ENCODE data around the gene FGD1. TPM values are rescaled to one million over a fixed set of nuclear protein-coding genes. Genes with fewer than 3 reads are reported as not detected.

Gene FGD1
- total RNA-seq, 1 experiment from 2014 or later, result 31.5 TPM

DNA sequence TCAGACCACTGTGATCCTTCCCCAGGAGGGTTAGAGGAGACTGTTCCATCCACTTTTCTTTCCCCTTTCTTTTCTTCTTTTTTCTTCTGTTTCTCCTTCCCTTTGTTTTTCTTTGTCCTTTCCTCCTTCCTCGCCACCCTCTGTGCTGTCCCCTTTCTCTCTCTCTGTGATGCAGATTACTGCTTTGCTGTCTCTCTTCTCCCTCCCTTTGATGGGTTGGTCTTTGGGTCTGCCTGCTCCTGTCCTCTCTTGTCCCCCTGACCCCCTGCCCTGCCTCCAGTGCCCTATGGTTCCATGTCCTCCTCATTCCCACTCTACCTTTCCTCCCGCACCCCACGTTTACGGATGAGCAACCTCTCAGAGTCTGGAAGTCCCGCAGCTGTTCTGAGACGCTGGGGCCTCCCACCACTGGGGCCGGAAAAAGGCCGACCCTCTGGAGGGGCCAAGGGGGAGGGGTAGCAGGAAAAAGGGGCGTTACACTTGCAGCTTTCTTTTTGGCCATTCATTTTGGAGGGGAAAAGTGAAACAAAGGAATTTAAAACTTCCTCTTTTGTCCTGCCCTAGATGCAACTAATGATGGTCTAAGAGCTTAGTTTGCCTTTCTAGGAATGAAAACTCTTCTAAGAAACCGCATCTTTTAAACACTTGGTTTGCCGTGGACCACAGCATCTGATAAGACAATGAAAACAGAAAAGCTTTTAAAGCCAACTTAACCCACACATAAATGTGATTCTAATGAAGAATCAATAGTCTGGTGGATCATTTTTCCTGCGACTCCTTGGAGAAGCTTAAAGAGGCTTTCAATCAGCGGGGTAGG, 80.3 kb downstream of the FGD1 start:
- in situ Hi-C loops (cut with HindIII; ENCODE audit: low sequenced_read_pairs), result no loop called here
- DNase-seq (ENCODE audit: low spot score), result no peak

DNA sequence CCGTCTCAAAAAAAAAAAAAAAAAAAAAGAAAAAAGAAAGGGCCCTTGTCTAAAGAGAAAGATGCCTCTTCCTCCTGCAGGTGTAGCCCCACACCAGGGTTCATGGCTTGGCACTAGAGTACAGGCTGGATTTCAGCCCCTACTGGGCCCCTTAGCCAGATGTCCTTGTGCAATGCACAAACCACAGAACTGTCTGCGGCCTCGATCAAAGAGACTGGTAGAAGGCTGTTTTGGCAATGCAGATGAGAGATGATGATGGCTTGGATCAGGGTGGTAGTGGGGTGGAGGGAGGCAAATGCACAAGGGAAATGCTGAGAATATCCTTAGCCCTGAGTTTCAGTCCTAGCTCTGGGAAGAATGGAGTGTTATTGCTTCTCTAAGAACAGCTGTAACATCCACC, 82.3 kb downstream of the FGD1 start:
- no peak for DNase-seq (ENCODE audit: low spot score)
- in situ Hi-C loops (cut with HindIII; ENCODE audit: low sequenced_read_pairs), result no loop called here

DNA sequence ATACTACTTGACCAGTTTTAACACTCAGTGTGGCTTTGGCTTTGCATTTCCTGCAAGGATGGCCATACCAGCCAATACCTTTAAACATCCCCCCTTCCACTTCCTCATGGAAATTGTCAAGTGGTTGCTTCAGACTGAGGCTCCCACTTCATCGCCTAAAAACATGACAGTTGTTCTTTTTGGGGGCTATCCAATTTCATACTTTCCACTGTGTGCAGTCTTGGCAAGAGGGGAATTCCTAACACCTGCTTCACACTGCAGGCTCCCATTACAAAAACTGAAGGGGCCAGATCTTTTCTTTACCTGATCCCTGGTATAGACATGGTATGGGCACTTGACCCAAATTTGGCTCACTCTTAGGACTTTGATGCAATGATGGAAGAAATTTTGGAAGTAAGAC, 84.3 kb downstream of the FGD1 start:
- peak; percentile 23 for DNase-seq (ENCODE audit: low spot score)
- in situ Hi-C loops (cut with HindIII; ENCODE audit: low sequenced_read_pairs), result no loop called here

DNA sequence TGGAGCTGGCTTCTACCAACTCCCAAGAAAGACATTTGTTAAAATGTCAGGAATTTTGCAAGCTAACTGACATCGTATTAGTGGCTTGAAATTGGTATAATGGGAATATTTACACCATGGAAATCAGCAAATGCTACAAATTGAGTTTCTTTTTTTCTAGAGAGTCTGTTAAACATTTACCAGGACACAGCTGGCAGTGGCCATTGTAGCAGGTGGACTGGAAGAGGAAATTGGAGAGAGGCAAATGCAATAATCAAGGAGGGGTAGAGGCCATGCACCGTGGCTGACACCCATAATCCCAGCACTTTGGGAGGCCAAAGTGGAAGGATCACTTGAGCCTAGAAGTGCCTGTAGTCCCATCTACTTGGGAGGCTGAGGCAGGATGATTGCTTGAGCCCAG, 88.8 kb downstream of the FGD1 start:
- in situ Hi-C loops (cut with HindIII; ENCODE audit: low sequenced_read_pairs), result no loop called here
- no peak for DNase-seq (ENCODE audit: low spot score)

DNA sequence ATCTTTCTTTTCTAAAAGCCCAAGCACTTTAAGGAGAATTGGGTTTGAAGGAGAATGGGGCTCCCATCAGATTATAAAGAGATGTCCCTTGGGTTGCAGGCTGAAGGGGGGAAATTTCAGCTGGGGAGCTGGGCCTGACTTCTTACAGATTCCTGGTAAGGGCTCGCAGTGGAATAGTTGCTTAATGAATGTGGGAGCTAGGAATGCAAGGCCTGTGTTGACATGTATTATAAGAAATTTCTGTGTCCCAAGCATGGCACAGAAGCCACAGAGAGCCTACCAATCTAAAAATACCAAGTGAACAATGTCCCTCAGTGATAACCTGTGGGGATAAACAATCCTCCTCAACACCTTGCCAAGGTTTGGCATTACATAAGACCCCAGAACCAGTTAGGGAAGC, 98.9 kb downstream of the FGD1 start:
- in situ Hi-C loops (cut with HindIII; ENCODE audit: low sequenced_read_pairs), result no loop called here
- no peak for DNase-seq (ENCODE audit: low spot score)

Other genes starting within 250 kb of the FGD1 start
- gene WNK3, start 138.2 kb downstream of the FGD1 start, total RNA-seq (2014; rRNA removed; shearing (Covaris generic)), result 5.2 and 5.4 TPM in 2 replicates
- 30.9 and 38.0 TPM in 2 replicates for gene TSR2, start 55.8 kb downstream of the FGD1 start, total RNA-seq (2014; rRNA removed; shearing (Covaris generic))
- 13.0 and 18.5 TPM in 2 replicates for gene GNL3L, start 34.0 kb upstream of the FGD1 start, total RNA-seq (2014; rRNA removed; shearing (Covaris generic))